Smooth muscle cell (in vitro differentiated cells): ENCODE data around the gene CFAP90. TPM values are rescaled to one million over a fixed set of nuclear protein-coding genes. Genes with fewer than 3 reads are reported as not detected.

Experiments used
- DNase-seq: peaks from one replicate; lab custom pipeline; 2025; ENCODE audit not compliant: unreplicated experiment; lab: John Stamatoyannopoulos, UW
- H2AFZ ChIP-seq: fragments of 200-600 bp; sonication (generic); 2 replicates; pipeline ENCODE4 v1.6.0; 2016; ENCODE audit warnings: antibody characterized with exemption, low read depth, mild to moderate bottlenecking
- H3F3A ChIP-seq: fragments of 200-600 bp; sonication (generic); 2 replicates; pipeline ENCODE4 v1.6.0; 2017; ENCODE audit warnings: antibody characterized with exemption, low read depth
- H3K27ac ChIP-seq: fragments of 200-600 bp; sonication (generic); 2 replicates; pipeline ENCODE4 v1.5.1; 2016; ENCODE audit warnings: low read depth, mild to moderate bottlenecking
- H3K27me3 ChIP-seq: fragments of 200-600 bp; sonication (generic); 2 replicates; pipeline ENCODE4 v1.6.1; 2016; ENCODE audit warnings: low read depth, mild to moderate bottlenecking
- H3K36me3 ChIP-seq: fragments of 200-600 bp; sonication (generic); 2 replicates; pipeline ENCODE4 v1.5.1; 2016; ENCODE audit warnings: low read depth
- H3K4me1 ChIP-seq: fragments of 200-600 bp; sonication (generic); 2 replicates; pipeline ENCODE4 v1.5.1; 2016; ENCODE audit warnings: low read depth
- H3K4me2 ChIP-seq: fragments of 200-600 bp; sonication (generic); 2 replicates; pipeline ENCODE4 v1.6.0; 2016; ENCODE audit warnings: mild to moderate bottlenecking
- H3K4me3 ChIP-seq: fragments of 200-600 bp; sonication (generic); 2 replicates; pipeline ENCODE4 v1.5.1; 2016; ENCODE audit warnings: mild to moderate bottlenecking
- H3K79me2 ChIP-seq: fragments of 200-600 bp; sonication (generic); 2 replicates; pipeline ENCODE4 v1.6.0; 2016; ENCODE audit warnings: low read depth, mild to moderate bottlenecking
- H3K9ac ChIP-seq: fragments of 200-600 bp; sonication (generic); 2 replicates; pipeline ENCODE4 v1.6.0; 2016; ENCODE audit warnings: low read depth
- H3K9me3 ChIP-seq: fragments of 200-600 bp; sonication (generic); replicated peaks from 2 replicates; pipeline ENCODE4 v1.5.1; 2016; ENCODE audit warnings: low read depth
- H4K20me1 ChIP-seq: fragments of 200-600 bp; sonication (generic); 2 replicates; pipeline ENCODE4 v1.6.0; 2016; ENCODE audit warnings: low read depth
- whole genome bisulfite sequencing: methylation state at CpG from one replicate; pipeline ENCODE4 v1.1.7; 2016; ENCODE audit warnings: low lambda C conversion rate; 5-methylcytosine and 5-hydroxymethylcytosine counted together
- polyA plus RNA-seq: library from polyadenylated mRNA; unstranded; fragments of >200 nt; fragmentation: Nextera tagmentation; extraction: Ambion mirVana; gene quantifications from 2 replicates; pipeline ENCODE4 v1.2.1, GENCODE V29; 2016
- total RNA-seq: library from RNA; depleted of rRNA; stranded (reverse); fragments of >200 nt; gene quantifications from 2 replicates; pipeline ENCODE4 v1.2.3, GENCODE V29; 2014
- TF ChIP-seq, protein P1 (sequence below): fragments of 200-600 bp; sonication (generic); IDR thresholded peaks from 2 replicates; pipeline ENCODE4 v1.5.1; 2017; ENCODE audit warnings: borderline replicate concordance, mild to moderate bottlenecking, antibody characterized with exemption; ENCODE audit not compliant: insufficient read depth, poor library complexity, severe bottlenecking

Gene CFAP90
- total and polyA plus RNA-seq, 2 experiments from 2014 or later, result 0.22 to 0.82 TPM

DNA sequence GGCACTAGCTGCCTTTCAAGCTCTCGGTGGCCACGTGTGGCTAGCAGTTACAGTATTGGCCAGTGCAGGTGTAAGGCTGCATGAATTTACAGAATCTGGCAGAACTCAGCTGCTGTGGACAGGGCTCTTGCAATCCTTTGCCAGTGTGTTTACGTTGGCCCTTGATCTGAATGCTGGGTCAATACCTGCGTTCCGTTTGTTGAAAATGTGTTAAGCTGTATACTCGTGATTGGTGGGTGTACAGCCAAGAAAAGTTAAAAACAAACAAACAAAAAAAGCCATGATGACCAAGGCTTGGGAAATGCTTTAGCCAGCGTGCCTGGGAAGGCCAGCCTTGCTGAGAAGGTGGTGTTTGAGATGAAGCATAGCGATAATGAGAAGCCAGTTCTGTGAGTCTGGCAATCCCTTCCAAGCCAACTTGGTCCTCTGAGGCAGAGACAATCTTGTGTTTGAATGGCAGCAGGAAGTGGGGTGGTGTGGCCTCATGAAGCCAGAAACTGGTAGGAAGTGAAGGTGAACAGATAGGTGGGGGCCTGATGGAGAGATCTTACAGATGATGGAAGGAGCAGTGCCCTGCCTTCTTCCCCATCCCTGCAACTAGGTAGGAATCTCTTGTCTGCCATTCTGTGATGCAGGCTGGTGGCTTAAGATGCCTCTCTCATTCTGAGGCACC lies 820 bp upstream of the CFAP90 start:
- Histone ChIP-seq H3K9me3 (no peaks in the 10 kb centered on the region), H2AFZ (no peak overlapping the region)

GRCh38 chr5:7851240-7851592 lies 283 bp upstream of the CFAP90 start:
- no peak overlapping the region for H3K9ac ChIP-seq
- TF ChIP-seq, protein P1, sequence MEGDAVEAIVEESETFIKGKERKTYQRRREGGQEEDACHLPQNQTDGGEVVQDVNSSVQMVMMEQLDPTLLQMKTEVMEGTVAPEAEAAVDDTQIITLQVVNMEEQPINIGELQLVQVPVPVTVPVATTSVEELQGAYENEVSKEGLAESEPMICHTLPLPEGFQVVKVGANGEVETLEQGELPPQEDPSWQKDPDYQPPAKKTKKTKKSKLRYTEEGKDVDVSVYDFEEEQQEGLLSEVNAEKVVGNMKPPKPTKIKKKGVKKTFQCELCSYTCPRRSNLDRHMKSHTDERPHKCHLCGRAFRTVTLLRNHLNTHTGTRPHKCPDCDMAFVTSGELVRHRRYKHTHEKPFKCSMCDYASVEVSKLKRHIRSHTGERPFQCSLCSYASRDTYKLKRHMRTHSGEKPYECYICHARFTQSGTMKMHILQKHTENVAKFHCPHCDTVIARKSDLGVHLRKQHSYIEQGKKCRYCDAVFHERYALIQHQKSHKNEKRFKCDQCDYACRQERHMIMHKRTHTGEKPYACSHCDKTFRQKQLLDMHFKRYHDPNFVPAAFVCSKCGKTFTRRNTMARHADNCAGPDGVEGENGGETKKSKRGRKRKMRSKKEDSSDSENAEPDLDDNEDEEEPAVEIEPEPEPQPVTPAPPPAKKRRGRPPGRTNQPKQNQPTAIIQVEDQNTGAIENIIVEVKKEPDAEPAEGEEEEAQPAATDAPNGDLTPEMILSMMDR, result no peak
- H3K4me2 ChIP-seq, result peak overlapping the region; percentile 95
- no peaks in the 10 kb centered on the region for H3K9me3 ChIP-seq
- H2AFZ ChIP-seq, result peak overlapping the region; percentile 96
- no peaks in the 10 kb centered on the region for H3K79me2 ChIP-seq
- peak overlapping the region; percentile 80 for H3K4me3 ChIP-seq
- no peaks in the 10 kb centered on the region for H3F3A ChIP-seq
- WGBS, result 53% methylated on average over 16 of the region's 16 CpGs
- H3K4me1 ChIP-seq, result no peaks in the 10 kb centered on the region
- no peaks in the 10 kb centered on the region for H4K20me1 ChIP-seq
- no peak for DNase-seq
- H3K36me3 ChIP-seq, result no peaks in the 10 kb centered on the region
- no peak overlapping the region for H3K27ac ChIP-seq
- H3K27me3 ChIP-seq, result no peaks in the 10 kb centered on the region

More for the DNA sequence above, 820 bp upstream of the CFAP90 start:
- Histone ChIP-seq H3K27me3 (no peaks in the 10 kb centered on the region), H3K4me3 (no peak overlapping the region), H3K4me2 (peak overlapping the region; percentile 95), H3K27ac (no peak overlapping the region), H4K20me1 (no peaks in the 10 kb centered on the region), H3K79me2 (no peaks in the 10 kb centered on the region), H3F3A (no peaks in the 10 kb centered on the region), H3K36me3 (no peaks in the 10 kb centered on the region), H3K4me1 (no peaks in the 10 kb centered on the region), H3K9ac (no peak overlapping the region)
- WGBS, result 86% methylated on average over 8 of the region's 8 CpGs
- TF ChIP-seq, protein P1, result no peak
- no peak for DNase-seq

GRCh38 chr5:7849681-7850394 lies 1.1 kb downstream of the CFAP90 start:
- Histone ChIP-seq H3K27me3 (no peaks in the 10 kb centered on the region), H3K79me2 (no peaks in the 10 kb centered on the region), H3K27ac (no peak overlapping the region), H3K4me2 (peak overlapping the region; percentile 95), H3F3A (no peaks in the 10 kb centered on the region), H3K9ac (no peak overlapping the region), H3K36me3 (no peaks in the 10 kb centered on the region), H2AFZ (peak overlapping the region; percentile 64), H3K4me1 (no peaks in the 10 kb centered on the region), H3K4me3 (peak overlapping the region; percentile 80), H3K9me3 (no peaks in the 10 kb centered on the region), H4K20me1 (no peaks in the 10 kb centered on the region)
- peak; percentile 35 for DNase-seq
- WGBS, result 3% methylated on average over 40 of the region's 44 CpGs
- TF ChIP-seq, protein P1, result peak; percentile 9

GRCh38 chr5:7848296-7848695 lies 2.6 kb downstream of the CFAP90 start:
- Histone ChIP-seq H4K20me1 (no peaks in the 10 kb centered on the region), H3K4me3 (no peak overlapping the region), H3K27me3 (no peaks in the 10 kb centered on the region), H3K4me1 (no peaks in the 10 kb centered on the region), H3K36me3 (no peaks in the 10 kb centered on the region), H3K79me2 (no peaks in the 10 kb centered on the region), H3F3A (no peaks in the 10 kb centered on the region), H3K4me2 (no peak overlapping the region), H3K9ac (no peak overlapping the region), H3K27ac (no peak overlapping the region), H3K9me3 (no peaks in the 10 kb centered on the region), H2AFZ (peak overlapping the region; percentile 24)
- DNase-seq, result no peak
- WGBS, result 58% methylated on average over 2 of the region's 2 CpGs
- TF ChIP-seq, protein P1, result no peak
